NOMO-1 (cell line): ENCODE measurements around the gene SORT1.

Experiments used
- DNase-seq, 2 experiments: peaks; one replicate each; lab custom pipeline; 2025; ENCODE audit not compliant: unreplicated experiment in 2 of 2; lab: John Stamatoyannopoulos, UW

The SORT1 gene

DNA sequence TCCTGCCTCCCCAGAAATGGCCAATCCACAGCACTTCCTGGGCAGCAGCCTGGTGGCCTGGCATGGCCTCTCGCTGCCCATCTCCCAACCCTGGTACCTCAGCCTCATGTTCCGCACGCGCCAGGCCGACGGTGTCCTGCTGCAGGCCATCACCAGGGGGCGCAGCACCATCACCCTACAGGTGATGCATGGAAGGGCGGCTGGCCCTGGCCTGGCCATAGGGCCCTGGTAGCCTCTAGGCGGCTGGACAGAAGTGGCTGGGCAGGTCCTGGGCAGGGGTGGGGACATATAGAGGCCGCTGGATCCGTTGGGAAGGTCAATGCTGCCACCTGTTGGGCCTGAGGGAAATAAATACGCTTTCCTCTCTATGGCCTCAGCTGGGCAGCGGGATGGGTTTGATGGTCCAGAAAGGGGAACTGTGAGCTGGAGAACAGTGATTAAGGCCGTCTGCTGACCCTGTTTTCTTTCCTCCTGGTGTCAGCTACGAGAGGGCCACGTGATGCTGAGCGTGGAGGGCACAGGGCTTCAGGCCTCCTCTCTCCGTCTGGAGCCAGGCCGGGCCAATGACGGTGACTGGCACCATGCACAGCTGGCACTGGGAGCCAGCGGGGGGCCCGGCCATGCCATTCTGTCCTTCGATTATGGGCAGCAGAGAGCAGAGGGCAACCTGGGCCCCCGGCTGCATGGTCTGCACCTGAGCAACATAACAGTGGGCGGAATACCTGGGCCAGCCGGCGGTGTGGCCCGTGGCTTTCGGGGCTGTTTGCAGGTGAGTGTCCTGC lies 133.9 kb downstream of the SORT1 start:
- DNase-seq = peak; percentile 40 to 42

GRCh38 chr1:109263234-109263596 lies 134.5 kb downstream of the SORT1 start:
- no peak for DNase-seq

DNA sequence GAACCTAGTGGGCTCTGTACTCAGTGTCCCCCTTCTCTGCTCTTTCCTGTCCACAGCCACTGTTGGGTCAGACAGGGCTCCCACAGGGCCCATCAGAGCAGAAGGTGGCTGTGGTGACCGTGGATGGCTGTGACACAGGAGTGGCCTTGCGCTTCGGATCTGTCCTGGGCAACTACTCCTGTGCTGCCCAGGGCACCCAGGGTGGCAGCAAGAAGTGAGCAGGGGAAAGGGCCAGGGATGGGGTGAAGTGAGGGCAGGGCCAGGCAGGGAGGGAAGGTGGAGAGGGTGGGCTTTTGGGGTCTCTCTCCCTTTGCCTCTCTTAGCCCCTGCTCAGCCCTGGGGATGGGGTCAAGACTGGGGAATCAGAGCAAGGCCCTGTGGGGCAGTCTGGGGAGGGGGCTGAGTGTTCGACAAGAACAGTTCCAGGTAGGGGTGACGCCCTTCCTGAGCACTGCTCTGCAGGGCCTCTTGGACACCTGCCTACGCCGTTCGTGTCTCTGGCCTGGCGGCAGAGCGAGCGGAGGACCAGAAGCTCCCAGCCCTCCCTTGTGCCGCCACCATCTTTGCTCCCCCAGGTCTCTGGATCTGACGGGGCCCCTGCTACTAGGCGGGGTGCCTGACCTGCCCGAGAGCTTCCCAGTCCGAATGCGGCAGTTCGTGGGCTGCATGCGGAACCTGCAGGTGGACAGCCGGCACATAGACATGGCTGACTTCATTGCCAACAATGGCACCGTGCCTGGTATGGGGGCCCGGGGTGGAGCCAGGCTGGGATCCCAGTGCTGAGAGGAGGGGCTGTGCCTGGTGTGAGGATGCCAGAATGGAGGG lies 135.3 kb downstream of the SORT1 start:
- no peak for DNase-seq

GRCh38 chr1:109261578-109261977 lies 136.1 kb downstream of the SORT1 start:
- no peak for DNase-seq

- no peak for DNase-seq
These were observed 136.7 kb downstream of the SORT1 start for GRCh38 chr1:109261006-109261405.

DNA sequence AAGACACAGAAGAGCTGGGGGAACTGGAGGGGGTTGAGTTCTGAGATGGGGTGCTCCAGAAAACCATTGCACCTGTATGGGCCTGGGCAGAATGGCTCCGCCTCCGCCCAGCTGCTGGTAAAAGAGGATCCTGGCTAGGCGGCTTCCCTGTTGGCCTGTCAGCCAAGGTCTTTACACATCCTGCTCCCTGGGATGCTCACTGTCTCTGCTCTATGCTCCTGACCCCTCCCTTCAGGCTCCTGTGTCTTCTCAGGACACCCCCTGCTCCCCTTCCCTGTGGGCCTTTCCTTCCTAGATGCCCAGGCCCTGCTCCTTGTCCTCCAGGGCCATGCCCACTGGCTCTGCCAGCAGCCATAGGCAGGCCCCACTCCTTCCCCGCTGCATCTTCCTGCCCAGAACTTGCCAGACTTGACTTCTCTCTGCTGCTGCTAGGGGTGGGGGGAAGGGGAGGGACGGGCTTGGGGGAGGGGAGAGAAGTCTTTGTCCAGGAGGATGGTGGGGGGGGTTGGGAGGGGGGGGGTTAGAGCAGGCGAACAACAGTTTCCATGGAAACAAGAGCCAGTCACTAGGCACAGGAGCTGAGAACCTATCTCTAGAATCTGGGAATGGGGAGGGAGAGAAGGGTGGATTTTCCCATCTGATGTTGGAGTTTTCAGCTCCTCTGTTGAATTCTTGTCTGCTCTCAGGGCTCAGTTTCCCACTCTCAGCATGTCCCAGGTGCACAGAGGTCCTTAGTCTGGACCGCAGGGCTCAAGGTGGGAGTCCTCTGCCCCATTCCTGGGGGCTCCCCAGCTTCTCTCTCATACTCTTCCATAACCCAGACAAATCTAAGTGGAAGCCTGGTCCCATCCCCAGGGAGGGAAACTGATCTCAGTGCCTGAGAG lies 137.8 kb downstream of the SORT1 start:
- DNase-seq = no peak
